Tibial nerve (tissue), 4 donors: ENCODE results near the gene RAB24. TPM values are rescaled to one million over a fixed set of nuclear protein-coding genes. Genes with fewer than 3 reads are reported as not detected.

Source experiments
- DNase-seq, 2 donors: peaks; one replicate each; pipeline ENCODE4 v3.0.0-alpha.2; 2019; ENCODE audit warnings: low spot score in 2 of 2
- H3K27ac ChIP-seq, 4 donors: fragments of 200-600 bp; sonication (generic) in 3 of 4; one replicate each; pipeline ENCODE4 v1.5.1; 2017 to 2019; ENCODE audit warnings: mild to moderate bottlenecking in 1 of 4
- H3K27me3 ChIP-seq, 2 donors: fragments of 200-600 bp; sonication (generic) in 1 of 2; one replicate each; pipeline versions ENCODE4 v1.5.1 to v1.6.0; 2017 to 2019
- H3K36me3 ChIP-seq, 3 donors: fragments of 200-600 bp; sonication (generic); one replicate each; pipeline ENCODE4 v1.5.1; 2018 to 2019
- H3K4me1 ChIP-seq, 4 donors: fragments of 200-600 bp; sonication (generic) in 3 of 4; one replicate each; pipeline ENCODE4 v1.5.1; 2017 to 2019
- H3K4me3 ChIP-seq, 4 donors: fragments of 200-600 bp; sonication (generic) in 3 of 4; one replicate each; pipeline ENCODE4 v1.5.1; 2017 to 2019; ENCODE audit warnings: mild to moderate bottlenecking in 1 of 4, moderate library complexity in 1 of 4
- H3K9me3 ChIP-seq, 4 donors: fragments of 200-600 bp; sonication (generic) in 3 of 4; one replicate each; pipeline ENCODE4 v1.5.1; 2017 to 2019
- CTCF ChIP-seq, 5 experiments: fragments of 200-600 bp in 3 of 5; fragments of 450-650 bp in 2 of 5; sonication (generic) in 3 of 5; IDR thresholded peaks; one replicate each; pipeline ENCODE4 v1.5.1; 2016 to 2019; ENCODE audit warnings: antibody characterized with exemption in 5 of 5, mild to moderate bottlenecking in 3 of 5, moderate library complexity in 2 of 5
- EP300 ChIP-seq, 2 donors: sonication (generic); formaldehyde crosslinking; IDR thresholded peaks; one replicate each; pipeline ENCODE4 v1.6.1; 2017; ENCODE audit warnings: antibody characterized with exemption in 2 of 2, mild to moderate bottlenecking in 1 of 2
- POLR2A ChIP-seq, 2 donors: fragments of 450-650 bp; IDR thresholded peaks; one replicate each; pipeline ENCODE4 v1.6.1; 2017; ENCODE audit warnings: antibody characterized with exemption in 2 of 2, mild to moderate bottlenecking in 2 of 2, moderate library complexity in 2 of 2
- WGBS, 2 donors: methylation state at CpG; one replicate each; pipeline ENCODE4 v1.1.5; 2018; 5-methylcytosine and 5-hydroxymethylcytosine counted together
- total RNA-seq, 4 donors: library from RNA; depleted of rRNA; stranded (reverse); fragments of >200 nt; gene quantifications; one replicate each; pipeline ENCODE4 v1.1.0, GENCODE V29; 2016

RAB24 gene
- total RNA-seq, 4 donors from 2014 or later, result 24.1 to 56.7 (median 35.4) TPM

- peaks cover 6 to 95% (median 32%) of the 10 kb centered on the region in 3 donors for H3K36me3 ChIP-seq
- no peak overlapping the region for H3K27ac ChIP-seq
- WGBS, 2 donors, result 64% methylated on average over 12 of the region's 12 CpGs
These were observed 32.6 kb upstream of the RAB24 start for GRCh38 chr5:177336112-177336511.

GRCh38 chr5:177335701-177336065 lies 32.2 kb upstream of the RAB24 start:
- Histone ChIP-seq H3K9me3 (no peaks in the 10 kb centered on the region), H3K4me1 (no peaks in the 10 kb centered on the region), H3K27ac (no peak overlapping the region), H3K36me3 (peaks cover 6 to 96% (median 32%) of the 10 kb centered on the region in 3 donors), H3K27me3 (no peaks in the 10 kb centered on the region), H3K4me3 (no peak overlapping the region)
- TF ChIP-seq POLR2A (IDR thresholded peaks at IDR 0.05) (no peak), CTCF (IDR thresholded peaks at IDR 0.05) (no peak), EP300 (IDR thresholded peaks at IDR 0.05) (no peak)
- WGBS, 2 donors, result 84 to 93% methylated on average over 6 to 7 of the region's 7 CpGs
- DNase-seq, result no peak

More at GRCh38 chr5:177336112-177336511, 32.6 kb upstream of the RAB24 start:
- Histone ChIP-seq H3K4me3 (no peak overlapping the region), H3K4me1 (no peaks in the 10 kb centered on the region), H3K9me3 (no peaks in the 10 kb centered on the region), H3K27me3 (no peaks in the 10 kb centered on the region)
- TF ChIP-seq CTCF (IDR thresholded peaks at IDR 0.05), result no peak
- no peak for TF ChIP-seq POLR2A (IDR thresholded peaks at IDR 0.05)
- TF ChIP-seq EP300 (IDR thresholded peaks at IDR 0.05), result no peak
- no peak for DNase-seq

GRCh38 chr5:177334781-177335700 lies 31.5 kb upstream of the RAB24 start:
- no peaks in the 10 kb centered on the region for H3K4me1 ChIP-seq
- no peaks in the 10 kb centered on the region for H3K9me3 ChIP-seq
- DNase-seq, result no peak
- TF ChIP-seq CTCF (IDR thresholded peaks at IDR 0.05) (no peak), EP300 (IDR thresholded peaks at IDR 0.05) (no peak), POLR2A (IDR thresholded peaks at IDR 0.05) (no peak)
- H3K27ac ChIP-seq, result no peak overlapping the region
- peaks cover 6 to 98% (median 32%) of the 10 kb centered on the region in 3 donors for H3K36me3 ChIP-seq
- no peak overlapping the region for H3K4me3 ChIP-seq
- H3K27me3 ChIP-seq, result no peaks in the 10 kb centered on the region
- 88 to 94% methylated on average over 19 to 21 of the region's 21 CpGs for WGBS, 2 donors

GRCh38 chr5:177334155-177334551 lies 30.6 kb upstream of the RAB24 start:
- WGBS, 2 donors, result 75 to 83% methylated on average over 9 to 15 of the region's 15 CpGs
- Histone ChIP-seq H3K27ac (no peak overlapping the region), H3K9me3 (no peaks in the 10 kb centered on the region), H3K4me1 (no peaks in the 10 kb centered on the region), H3K4me3 (no peak overlapping the region), H3K36me3 (peaks cover 6 to 100% (median 32%) of the 10 kb centered on the region in 3 donors), H3K27me3 (no peaks in the 10 kb centered on the region)
- DNase-seq, result no peak
- TF ChIP-seq EP300 (IDR thresholded peaks at IDR 0.05) (no peak), POLR2A (IDR thresholded peaks at IDR 0.05) (no peak), CTCF (IDR thresholded peaks at IDR 0.05) (no peak)

- Histone ChIP-seq H3K27ac (no peak overlapping the region), H3K4me1 (no peaks in the 10 kb centered on the region), H3K4me3 (no peak overlapping the region), H3K36me3 (peaks cover 6 to 100% (median 32%) of the 10 kb centered on the region in 3 donors), H3K9me3 (no peaks in the 10 kb centered on the region), H3K27me3 (no peaks in the 10 kb centered on the region)
- DNase-seq, result no peak
- TF ChIP-seq POLR2A (IDR thresholded peaks at IDR 0.05) (no peak), EP300 (IDR thresholded peaks at IDR 0.05) (no peak), CTCF (IDR thresholded peaks at IDR 0.05) (no peak)
- 88 to 89% methylated on average over 15 to 16 of the region's 16 CpGs for WGBS, 2 donors
These were observed 30.1 kb upstream of the RAB24 start for GRCh38 chr5:177333420-177334154.
